Right ventricle myocardium superior (tissue), 1 donor: Measurements from ENCODE around the gene EID1. TPM values are rescaled to one million over a fixed set of nuclear protein-coding genes. Genes with fewer than 3 reads are reported as not detected.
"Not testable (repeated sequence)": the region's sequence is repeated elsewhere in the genome, so short reads cannot be mapped to it uniquely, and the experiment has no call there.

Source experiments
- ATAC-seq: fragments of 200-7000 bp; cut with Tn5 transposase; one replicate; pipeline ENCODE4 v1.9.1; 2020; ENCODE audit warnings: mild to moderate bottlenecking; ENCODE audit not compliant: poor library complexity
- DNase-seq: peaks from one replicate; pipeline ENCODE4 v3.0.0-alpha.2; 2020
- intact Hi-C: fragments of 100-400 bp; cut with DNase I; formaldehyde crosslinking; loops from one replicate; pipeline ENCODE4 v1.11.2; 2022
- total RNA-seq: library from RNA; stranded (reverse); fragmentation: NEBNext Ultra II Directional; extraction: Animal tissue kit (Norgen Biotek cat#: 25700); gene quantifications from one replicate; pipeline ENCODE4 v1.2.1, GENCODE V29; 2021
- donor health status: DM: no; HTN: yes; CAD: no; lungs with severe emphysema.

Gene EID1
- total RNA-seq, 1 donor from 2014 or later, result 201 TPM

DNA sequence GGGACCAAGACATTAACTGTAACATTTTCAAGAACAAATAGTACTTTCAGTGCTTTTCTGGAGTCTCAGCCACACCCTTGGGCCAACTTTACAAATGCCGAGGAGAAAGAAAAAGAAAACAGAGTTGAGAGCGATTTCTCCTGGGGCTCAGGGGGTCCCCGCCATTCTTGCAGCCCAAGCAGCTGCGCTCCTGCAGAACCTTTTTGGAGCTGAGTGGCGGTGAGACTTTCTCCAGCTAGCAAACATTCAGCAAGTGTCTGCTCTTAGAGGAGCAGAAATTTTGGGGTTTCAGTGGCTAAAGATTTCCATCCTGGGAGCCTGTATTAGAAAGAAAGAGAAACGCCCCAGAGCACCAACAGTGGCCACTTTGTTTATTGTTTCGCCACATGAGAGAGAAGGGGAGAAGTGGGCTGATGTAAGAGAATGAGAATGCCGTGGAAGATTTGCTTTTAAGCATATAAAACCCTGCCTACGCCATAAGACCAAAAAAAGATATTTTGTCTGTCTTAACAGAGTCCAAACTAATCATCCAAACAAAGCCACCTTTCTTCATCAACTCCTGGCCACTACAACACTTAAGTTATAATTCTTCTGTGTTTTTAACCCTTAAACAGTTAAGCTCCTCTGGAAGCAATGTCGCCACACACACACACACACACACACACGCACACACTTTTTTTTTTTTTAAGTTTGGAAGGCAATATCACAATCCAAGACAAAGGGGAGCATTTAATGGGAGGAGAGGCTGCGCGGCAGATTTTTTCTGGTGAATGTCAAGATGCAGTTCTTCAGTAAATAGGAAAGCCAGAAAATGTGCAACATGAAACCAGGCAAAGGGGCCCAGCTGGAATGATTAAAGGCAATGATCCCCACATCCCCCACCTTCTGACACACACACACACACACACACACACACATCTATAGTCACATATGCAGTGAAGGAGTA, 19.2 kb downstream of the EID1 start:
- intact Hi-C loops, result no loop called here

DNA sequence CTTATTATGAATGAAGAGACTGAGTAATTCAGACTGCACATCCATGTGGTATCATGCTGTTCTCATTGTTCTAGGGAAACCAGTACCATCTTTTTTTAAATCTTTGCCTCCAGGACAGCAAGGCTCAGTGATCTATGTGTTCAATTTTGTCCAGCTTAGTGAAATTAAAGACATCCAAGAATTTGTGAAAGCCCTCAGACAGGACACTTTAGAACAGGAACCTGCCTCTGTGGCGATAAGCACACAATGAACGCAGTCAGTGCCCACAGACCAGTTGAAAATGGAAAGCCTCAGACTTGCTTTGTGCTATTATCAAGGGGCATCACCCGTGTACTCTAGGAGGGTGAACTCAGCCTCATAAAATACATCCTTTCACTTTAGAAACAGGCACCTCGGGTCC, 20.1 kb downstream of the EID1 start:
- DNase-seq (no peak), ATAC-seq (no peak)
- intact Hi-C loops, result no loop called here

More for the DNA sequence above, 19.2 kb downstream of the EID1 start:
- DNase-seq, result peak; percentile 40
- ATAC-seq, result peak; percentile 87

- intact Hi-C loops, result no loop called here
- no peak for DNase-seq
- no peak for ATAC-seq
These were observed 20.5 kb downstream of the EID1 start for GRCh38 chr15:48898446-48898845.

GRCh38 chr15:48899793-48900192, 21.9 kb downstream of the EID1 start:
- DNase-seq, result no peak
- intact Hi-C loops, result no loop called here
- ATAC-seq, result no peak

DNA sequence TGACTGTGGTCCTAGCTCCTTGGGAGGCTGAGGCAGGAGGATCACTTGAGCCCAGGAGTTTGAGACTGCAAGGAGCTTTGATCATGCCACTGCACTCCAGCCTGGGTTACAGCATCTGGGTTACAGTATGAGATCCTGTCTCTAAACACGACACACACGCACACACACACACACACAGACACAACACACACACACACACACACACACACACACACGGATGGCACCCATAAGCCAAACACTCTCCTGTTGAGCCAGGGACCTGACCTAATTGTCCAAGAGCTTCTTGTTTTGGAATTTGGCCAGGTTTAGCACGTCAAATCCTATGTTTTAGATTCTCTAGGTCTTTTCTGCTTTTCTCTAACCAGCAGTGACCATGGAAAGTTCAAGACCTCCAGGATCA, 26.8 kb downstream of the EID1 start:
- no peak for ATAC-seq
- intact Hi-C loops, result no loop called here
- no peak for DNase-seq

GRCh38 chr15:48905216-48905615, 27.3 kb downstream of the EID1 start:
- intact Hi-C loops, result no loop called here
- ATAC-seq (no peak), DNase-seq (no peak)

DNA sequence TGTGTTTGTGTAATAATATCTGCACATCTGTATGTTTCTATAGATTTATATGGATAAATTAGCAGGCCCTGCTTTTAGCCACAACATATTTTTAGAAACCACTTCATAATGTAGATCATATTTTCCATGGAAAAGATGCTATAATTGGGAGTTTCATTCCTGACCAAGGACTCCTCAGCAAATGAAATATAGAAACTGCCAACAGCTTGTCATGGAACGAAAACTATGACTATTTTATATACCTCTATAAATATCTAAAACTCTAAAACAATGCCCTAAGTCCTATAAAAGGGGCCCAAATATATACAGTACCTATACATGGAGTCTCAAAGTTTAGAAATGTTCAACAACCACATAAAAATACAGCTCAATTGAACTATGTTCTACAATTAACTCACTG, 27.9 kb downstream of the EID1 start:
- ATAC-seq (no peak), DNase-seq (no peak)
- intact Hi-C loops, result no loop called here

- ATAC-seq, DNase-seq, intact Hi-C loops: not testable (repeated sequence)
These were observed 31.4 kb downstream of the EID1 start for GRCh38 chr15:48909313-48909712.

GRCh38 chr15:48910554-48910953, 32.6 kb downstream of the EID1 start:
- ATAC-seq, intact Hi-C loops, DNase-seq: not testable (repeated sequence)

- ATAC-seq, result no peak
- no peak for DNase-seq
- intact Hi-C loops, result no loop called here
These were observed 35.2 kb downstream of the EID1 start for GRCh38 chr15:48913141-48913540.

DNA sequence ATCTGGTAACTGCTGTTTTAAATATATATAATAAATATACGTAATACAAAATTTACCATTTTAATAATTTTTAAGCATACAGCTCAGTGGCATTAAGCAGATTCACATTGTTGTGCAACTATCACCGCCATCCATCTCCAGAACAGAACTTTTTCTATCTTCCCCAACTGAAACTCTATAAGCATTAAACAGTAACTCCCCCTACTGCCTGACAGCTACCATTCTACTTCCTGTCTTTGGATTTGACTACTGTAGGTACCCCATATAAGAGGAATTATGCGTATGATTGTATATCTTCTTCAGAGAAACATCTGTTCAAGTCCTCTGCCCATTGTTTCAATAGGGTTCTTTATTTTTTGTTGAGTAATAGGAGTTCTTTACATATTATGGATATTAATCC, 36.8 kb downstream of the EID1 start:
- intact Hi-C loops, result no loop called here
- DNase-seq, result no peak

GRCh38 chr15:48915861-48916260, 37.9 kb downstream of the EID1 start:
- intact Hi-C loops, result no loop called here
- ATAC-seq (no peak), DNase-seq (no peak)

More for the DNA sequence above, 36.8 kb downstream of the EID1 start:
- no peak for ATAC-seq

DNA sequence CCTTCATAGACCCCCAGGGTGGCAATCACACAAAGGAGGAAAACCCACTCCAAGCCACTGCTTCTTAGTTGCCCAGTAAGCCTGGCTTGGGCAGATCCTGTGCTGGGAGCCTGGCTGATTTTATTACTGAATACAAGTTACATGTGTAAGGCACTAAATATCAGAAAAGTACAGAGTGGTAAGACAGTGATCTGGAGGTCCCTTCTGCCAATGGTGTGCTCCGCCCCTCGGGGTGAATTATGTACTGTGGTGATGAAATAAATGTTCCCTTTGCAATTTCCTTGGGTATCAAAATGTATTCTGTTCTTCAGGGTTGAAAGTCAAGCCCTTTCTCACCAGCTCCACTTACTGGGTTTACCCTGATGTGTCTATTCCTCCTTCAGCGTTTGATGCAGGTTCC, 38.8 kb downstream of the EID1 start:
- DNase-seq, result no peak
- intact Hi-C loops, result no loop called here
- ATAC-seq, result no peak

DNA sequence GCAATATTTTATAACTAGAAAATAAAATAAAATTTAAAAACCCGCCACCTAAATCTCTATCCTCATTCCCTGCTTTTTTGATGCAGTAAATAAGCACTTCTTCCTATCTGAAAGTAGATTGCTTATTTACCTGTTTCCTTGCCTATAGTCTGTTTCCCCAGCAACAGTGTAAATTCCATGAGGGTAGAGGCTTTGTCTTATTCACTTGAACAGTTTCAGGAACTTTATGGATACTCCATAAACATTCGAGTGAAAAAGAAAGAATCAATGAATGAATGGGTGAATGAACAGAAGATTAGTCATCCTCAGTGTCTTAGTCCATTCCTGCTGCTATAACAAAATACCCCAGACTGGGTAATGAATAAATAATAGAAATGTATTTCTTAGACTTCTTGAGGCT, 44.1 kb downstream of the EID1 start:
- intact Hi-C loops, result no loop called here
- DNase-seq (no peak), ATAC-seq (no peak)

DNA sequence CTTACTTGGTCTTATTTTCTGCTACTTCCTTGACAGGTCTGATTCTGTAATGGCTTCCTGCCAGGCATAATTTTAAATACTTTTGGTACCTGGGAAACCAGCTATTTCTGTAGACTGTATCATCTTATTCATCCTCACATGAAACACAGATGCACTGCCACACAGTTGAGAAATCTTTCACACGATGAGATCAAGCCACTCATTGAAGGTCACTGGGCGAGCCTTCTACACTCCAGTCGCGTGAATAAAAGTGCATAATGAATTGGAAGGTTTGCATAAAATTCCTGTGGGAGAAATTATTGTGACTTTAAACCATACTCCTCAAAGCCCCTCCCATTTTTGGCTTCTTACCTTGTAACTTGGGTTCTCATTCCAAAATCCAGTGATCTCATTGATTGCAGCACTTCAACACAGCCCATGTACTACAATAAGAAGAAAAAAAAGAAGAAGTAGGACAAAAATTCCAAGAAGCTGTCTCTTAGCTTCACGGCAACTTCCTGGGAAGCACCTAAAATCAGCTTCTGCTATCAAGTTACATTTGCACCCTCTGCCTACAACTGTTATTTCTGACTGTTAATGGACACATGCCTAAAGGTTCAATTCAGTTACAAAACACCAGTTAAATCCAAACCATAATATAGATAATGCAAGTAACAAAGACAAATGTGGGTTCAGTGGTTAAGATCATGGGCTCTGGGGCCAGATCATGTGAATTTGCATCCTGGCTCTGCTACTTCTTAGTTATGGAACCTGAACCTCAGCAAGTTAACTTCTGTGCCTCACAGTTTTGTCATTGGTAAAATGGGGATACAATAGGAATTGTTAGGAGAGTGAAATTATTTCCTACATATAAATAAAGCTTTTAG, 46.8 kb downstream of the EID1 start:
- ATAC-seq, result no peak
- DNase-seq, result no peak
- intact Hi-C loops, result no loop called here

DNA sequence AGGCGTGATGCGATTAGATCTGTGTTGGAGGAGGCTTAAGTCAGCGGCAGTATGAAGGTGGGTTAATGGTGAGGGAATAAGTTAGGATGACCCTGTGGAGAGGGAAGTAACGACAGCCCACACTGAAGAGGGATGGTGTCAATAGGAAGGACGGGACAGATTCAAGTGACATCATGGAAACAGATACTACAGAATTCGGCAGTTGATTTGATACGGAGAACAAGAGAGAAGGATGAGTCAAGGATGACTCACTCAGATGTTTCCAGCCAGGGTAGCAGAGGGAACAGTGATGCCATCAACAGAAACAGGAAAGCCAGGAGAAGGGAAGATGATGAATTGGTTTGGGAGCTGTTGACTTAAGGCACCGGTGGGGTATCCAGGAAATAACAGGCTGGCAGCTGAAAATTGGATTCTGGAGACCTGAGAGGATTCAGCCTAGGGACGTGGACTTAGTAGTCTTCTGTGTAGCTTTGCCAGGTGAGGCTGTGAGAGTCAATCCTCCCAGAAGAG, 47.8 kb downstream of the EID1 start:
- ATAC-seq (no peak), DNase-seq (no peak)
- intact Hi-C loops, result no loop called here

GRCh38 chr15:48928877-48929538, 51.1 kb downstream of the EID1 start:
- ATAC-seq, result no peak
- intact Hi-C loops, result no loop called here

GRCh38 chr15:48929661-48930060, 51.7 kb downstream of the EID1 start:
- intact Hi-C loops, result no loop called here
- no peak for ATAC-seq

More at GRCh38 chr15:48928877-48929538, 51.1 kb downstream of the EID1 start:
- DNase-seq, result no peak

More at GRCh38 chr15:48929661-48930060, 51.7 kb downstream of the EID1 start:
- DNase-seq, result no peak
